HG03108 (cell line): ENCODE measurements around the gene KLHDC10.
A peak's percentile ranks its signal among the peaks of the same experiment; 100 is the strongest.
"Not testable (repeated sequence)": the region's sequence is repeated elsewhere in the genome, so short reads cannot be mapped to it uniquely, and the experiment has no call there.

Source experiments
- ATAC-seq: cut with Tn5 transposase; IDR thresholded peaks from one replicate; pipeline ENCODE4 v1.9.1; 2021; ENCODE audit warnings: moderate library complexity; ENCODE audit not compliant: unreplicated experiment

Gene KLHDC10

DNA sequence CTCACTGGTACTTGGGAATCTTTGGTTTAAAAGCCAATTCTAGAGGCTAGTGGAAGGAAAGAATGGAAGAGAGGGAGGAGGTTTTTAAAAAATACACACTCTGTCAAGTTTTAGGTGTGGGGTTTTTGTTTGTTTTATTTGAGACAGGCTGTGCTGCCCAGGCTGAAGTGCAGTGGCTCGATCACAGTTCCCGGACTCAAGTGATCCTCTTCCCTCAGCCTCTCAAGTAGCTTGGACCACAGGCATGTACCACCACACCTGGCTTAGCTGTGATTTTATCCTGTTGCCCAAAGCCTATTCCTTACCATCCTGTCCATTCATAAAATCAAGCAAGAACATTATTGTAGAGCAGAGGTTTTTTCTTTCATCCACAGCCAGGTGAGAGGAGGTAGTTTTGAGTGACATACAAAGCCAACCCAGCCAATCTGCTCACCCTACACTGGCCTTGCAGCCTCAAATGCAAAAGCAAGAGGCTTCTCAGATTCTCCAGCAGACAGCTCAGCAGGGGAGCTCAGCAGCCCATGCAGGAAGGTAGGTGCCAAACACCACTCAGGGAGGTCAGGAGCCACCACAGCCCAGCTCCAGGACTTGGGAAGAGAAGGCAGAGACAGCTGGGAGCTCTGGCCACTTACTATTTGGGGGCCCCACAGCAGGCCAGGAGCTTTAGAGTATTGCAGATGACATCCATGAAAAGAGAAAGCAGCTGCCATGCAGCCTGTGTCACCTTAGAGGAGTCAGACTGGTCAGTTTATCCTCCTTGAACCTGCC is 69.0 kb downstream of the KLHDC10 start:
- ATAC-seq: no peak

GRCh38 chr7:130140551-130141160 is 70.3 kb downstream of the KLHDC10 start:
- ATAC-seq: no peak

- no peak for ATAC-seq
These were observed 71.0 kb downstream of the KLHDC10 start for GRCh38 chr7:130141161-130141883.

DNA sequence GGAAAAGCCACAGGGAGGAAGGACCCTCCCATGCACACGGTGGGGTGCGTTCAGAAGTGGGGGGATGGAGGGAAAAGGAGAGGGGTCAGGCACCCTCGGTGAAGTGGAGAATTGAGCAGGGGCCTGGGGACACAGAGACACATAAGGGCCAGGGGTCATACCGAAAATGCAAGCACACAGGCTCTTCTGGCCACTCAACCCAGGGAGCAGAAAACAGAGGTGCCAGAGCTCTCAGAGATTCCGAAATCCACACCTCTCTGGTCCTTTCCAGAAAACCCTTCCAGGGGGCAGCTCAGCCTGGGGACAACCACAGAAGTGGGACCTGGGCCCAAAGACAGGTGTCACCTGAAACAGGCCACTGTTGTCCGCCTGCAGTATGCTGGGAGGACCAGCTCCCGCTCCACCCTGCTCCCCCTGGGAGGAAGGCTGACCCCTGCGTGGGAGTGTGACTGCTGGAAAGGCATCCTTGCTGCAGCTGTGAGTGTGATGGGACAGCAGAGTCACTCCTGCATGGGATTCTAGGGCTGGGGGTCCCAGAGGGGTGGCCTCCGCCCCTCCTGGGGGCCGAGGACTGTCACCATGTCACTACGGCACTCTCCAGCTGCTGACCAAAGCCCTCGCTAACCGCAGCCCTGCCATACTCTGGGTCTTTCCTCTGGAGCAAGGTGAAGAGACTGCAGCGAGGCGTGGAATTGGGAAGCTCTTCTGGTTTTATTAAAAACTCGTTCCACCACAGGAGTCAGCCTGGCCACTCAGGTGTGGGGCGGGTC is 71.7 kb downstream of the KLHDC10 start:
- no peak for ATAC-seq

- ATAC-seq: no peak
These were observed 72.5 kb downstream of the KLHDC10 start for GRCh38 chr7:130142654-130143333.

GRCh38 chr7:130143334-130143732 is 73.0 kb downstream of the KLHDC10 start:
- ATAC-seq: no peak

DNA sequence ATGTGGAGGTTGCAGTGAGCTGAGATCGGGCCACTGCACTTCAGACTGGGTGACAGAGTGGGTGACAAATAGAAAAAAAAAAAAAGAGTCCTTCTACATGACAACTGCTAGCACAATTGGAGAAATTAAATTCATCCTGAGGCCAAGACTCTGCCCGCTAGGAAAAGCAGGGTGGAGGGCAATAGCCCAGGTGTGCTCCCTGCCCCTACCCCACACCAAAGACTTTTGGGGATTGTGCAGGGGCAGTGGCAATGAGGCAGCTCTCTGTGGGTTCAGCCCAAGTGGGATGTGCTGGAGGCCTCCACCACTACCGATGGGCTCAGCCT is 73.6 kb downstream of the KLHDC10 start:
- no peak for ATAC-seq

DNA sequence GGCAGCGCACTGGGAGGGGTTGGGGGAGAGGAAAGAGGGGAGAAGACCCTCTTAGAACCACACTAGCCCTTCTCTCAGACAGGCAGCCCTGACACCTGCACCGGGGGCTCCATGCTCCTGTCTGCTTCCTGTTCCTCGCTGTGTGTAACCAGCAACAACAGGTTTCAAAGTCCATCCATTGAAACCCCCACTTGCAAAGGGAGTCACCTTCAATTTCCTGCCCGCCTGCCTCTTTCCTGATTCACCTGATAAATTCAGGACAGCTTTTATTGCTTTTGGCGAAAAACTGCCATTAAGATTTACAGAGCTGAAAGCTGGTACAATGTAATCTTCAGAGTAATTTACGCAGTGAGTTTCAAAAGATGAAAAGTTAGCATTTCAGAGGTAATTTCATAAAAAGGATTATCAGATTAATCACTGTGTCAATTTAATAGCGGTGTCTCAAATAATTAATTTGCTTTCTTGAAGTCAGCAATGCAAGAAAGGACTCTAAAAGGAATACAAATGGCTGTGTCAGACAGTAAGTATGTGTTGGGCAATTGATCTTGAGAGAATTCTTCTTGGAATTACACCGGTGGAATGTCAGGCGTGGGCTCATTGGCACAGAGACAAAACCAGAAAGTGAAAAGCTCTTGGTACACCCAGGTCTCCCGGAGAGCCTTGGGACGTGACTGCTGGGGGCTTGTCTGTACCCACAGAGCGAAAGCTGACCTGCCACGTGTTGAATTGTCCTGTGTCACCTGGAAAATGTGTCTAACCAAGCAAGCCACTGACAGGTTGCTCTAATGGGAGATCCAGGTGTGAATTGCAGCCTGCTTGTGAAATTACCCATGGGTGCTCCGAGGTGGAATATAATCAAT is 74.2 kb downstream of the KLHDC10 start:
- ATAC-seq: no peak

GRCh38 chr7:130145424-130146100 is 75.2 kb downstream of the KLHDC10 start:
- ATAC-seq: no peak

DNA sequence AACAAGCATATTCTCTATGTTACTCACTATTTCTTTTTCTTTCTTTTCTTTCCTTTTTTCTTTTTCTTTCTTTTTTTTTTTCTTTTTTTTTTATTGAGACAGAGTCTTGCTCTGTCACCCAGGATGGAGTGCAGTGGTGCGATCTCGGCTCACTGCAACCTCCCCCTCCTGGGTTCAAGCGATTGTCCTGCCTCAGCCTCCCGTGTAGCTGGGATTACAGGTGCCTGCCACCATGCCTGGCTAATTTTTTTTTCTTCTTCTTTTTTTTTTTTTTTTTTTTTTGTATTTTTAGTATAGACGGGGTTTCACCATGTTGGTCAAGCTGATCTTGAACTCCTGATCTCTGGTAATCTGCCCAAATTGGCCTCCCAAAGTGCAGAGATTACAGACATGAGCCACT is 75.8 kb downstream of the KLHDC10 start:
- not testable (repeated sequence) for ATAC-seq

- no peak for ATAC-seq
These were observed 76.5 kb downstream of the KLHDC10 start for GRCh38 chr7:130146693-130147405.

- no peak for ATAC-seq
These were observed 77.5 kb downstream of the KLHDC10 start for GRCh38 chr7:130147710-130148325.

DNA sequence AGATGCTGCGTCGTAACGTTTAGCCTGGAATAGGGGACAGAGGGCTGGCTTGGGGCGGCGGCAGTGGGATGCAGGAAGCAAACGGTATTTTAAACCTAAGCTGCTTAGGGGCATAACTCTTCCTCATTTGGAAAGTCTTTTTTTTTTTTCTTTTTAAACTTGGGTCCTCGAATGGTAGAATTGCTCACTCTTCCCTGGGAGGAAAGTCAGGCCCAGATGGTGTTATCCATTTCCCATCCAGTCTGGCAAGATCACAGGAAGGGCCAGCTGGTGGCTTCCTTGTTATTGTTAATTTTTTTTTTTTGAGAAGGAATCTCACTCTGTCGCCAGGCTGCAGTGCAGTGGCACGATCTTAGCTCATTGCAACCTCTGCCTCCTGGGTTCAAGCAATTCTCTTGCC is 78.2 kb downstream of the KLHDC10 start:
- no peak for ATAC-seq

- peak; percentile 56 for ATAC-seq
These were observed 79.2 kb downstream of the KLHDC10 start for GRCh38 chr7:130149281-130150139.

DNA sequence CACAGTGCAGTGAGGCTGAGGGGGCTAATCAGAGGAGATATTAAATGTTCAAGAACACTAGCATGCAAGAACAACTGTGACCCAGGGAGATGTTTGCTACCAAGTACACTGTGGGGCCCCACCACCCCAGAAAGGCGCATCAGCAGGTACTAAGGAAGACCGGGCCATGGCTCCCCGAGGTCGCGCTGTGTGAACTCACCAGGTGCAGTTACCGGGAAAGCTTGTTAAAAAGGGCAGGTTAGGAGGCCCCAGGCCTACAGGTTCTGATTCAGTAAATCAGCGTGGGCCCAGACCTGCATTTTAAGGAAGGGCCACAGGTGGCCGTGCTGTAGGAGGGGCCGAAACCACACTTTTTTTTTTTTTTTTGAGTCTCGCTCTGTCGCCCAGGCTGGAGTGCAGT is 80.3 kb downstream of the KLHDC10 start:
- ATAC-seq: no peak

- no peak for ATAC-seq
These were observed 81.5 kb downstream of the KLHDC10 start for GRCh38 chr7:130151591-130152492.
